Smooth muscle cell (in vitro differentiated cells): Measurements from ENCODE around the gene RPL26. TPM values are rescaled to one million over a fixed set of nuclear protein-coding genes. Genes with fewer than 3 reads are reported as not detected.

Experiments
- DNase-seq: peaks from one replicate; lab custom pipeline; 2025; ENCODE audit not compliant: unreplicated experiment; lab: John Stamatoyannopoulos, UW
- H2AFZ ChIP-seq: fragments of 200-600 bp; sonication (generic); 2 replicates; pipeline ENCODE4 v1.6.0; 2016; ENCODE audit warnings: antibody characterized with exemption, low read depth, mild to moderate bottlenecking
- H3F3A ChIP-seq: fragments of 200-600 bp; sonication (generic); 2 replicates; pipeline ENCODE4 v1.6.0; 2017; ENCODE audit warnings: antibody characterized with exemption, low read depth
- H3K27ac ChIP-seq: fragments of 200-600 bp; sonication (generic); 2 replicates; pipeline ENCODE4 v1.5.1; 2016; ENCODE audit warnings: low read depth, mild to moderate bottlenecking
- H3K27me3 ChIP-seq: fragments of 200-600 bp; sonication (generic); 2 replicates; pipeline ENCODE4 v1.6.1; 2016; ENCODE audit warnings: low read depth, mild to moderate bottlenecking
- H3K36me3 ChIP-seq: fragments of 200-600 bp; sonication (generic); 2 replicates; pipeline ENCODE4 v1.5.1; 2016; ENCODE audit warnings: low read depth
- H3K4me1 ChIP-seq: fragments of 200-600 bp; sonication (generic); 2 replicates; pipeline ENCODE4 v1.5.1; 2016; ENCODE audit warnings: low read depth
- H3K4me2 ChIP-seq: fragments of 200-600 bp; sonication (generic); 2 replicates; pipeline ENCODE4 v1.6.0; 2016; ENCODE audit warnings: mild to moderate bottlenecking
- H3K4me3 ChIP-seq: fragments of 200-600 bp; sonication (generic); 2 replicates; pipeline ENCODE4 v1.5.1; 2016; ENCODE audit warnings: mild to moderate bottlenecking
- H3K79me2 ChIP-seq: fragments of 200-600 bp; sonication (generic); 2 replicates; pipeline ENCODE4 v1.6.0; 2016; ENCODE audit warnings: low read depth, mild to moderate bottlenecking
- H3K9ac ChIP-seq: fragments of 200-600 bp; sonication (generic); 2 replicates; pipeline ENCODE4 v1.6.0; 2016; ENCODE audit warnings: low read depth
- H3K9me3 ChIP-seq: fragments of 200-600 bp; sonication (generic); replicated peaks from 2 replicates; pipeline ENCODE4 v1.5.1; 2016; ENCODE audit warnings: low read depth
- H4K20me1 ChIP-seq: fragments of 200-600 bp; sonication (generic); 2 replicates; pipeline ENCODE4 v1.6.0; 2016; ENCODE audit warnings: low read depth
- CTCF ChIP-seq: fragments of 200-600 bp; sonication (generic); IDR thresholded peaks from 2 replicates; pipeline ENCODE4 v1.5.1; 2017; ENCODE audit warnings: borderline replicate concordance, mild to moderate bottlenecking, antibody characterized with exemption; ENCODE audit not compliant: insufficient read depth, poor library complexity, severe bottlenecking
- WGBS: methylation state at CpG from one replicate; pipeline ENCODE4 v1.1.7; 2016; ENCODE audit warnings: low lambda C conversion rate; 5-methylcytosine and 5-hydroxymethylcytosine counted together
- polyA plus RNA-seq: library from polyadenylated mRNA; unstranded; fragments of >200 nt; fragmentation: Nextera tagmentation; extraction: Ambion mirVana; gene quantifications from 2 replicates; pipeline ENCODE4 v1.2.1, GENCODE V29; 2016
- total RNA-seq: library from RNA; depleted of rRNA; stranded (reverse); fragments of >200 nt; gene quantifications from 2 replicates; pipeline ENCODE4 v1.2.3, GENCODE V29; 2014

Gene RPL26
- total and polyA plus RNA-seq, 2 experiments from 2014 or later, result 367 to 3,533 TPM

DNA sequence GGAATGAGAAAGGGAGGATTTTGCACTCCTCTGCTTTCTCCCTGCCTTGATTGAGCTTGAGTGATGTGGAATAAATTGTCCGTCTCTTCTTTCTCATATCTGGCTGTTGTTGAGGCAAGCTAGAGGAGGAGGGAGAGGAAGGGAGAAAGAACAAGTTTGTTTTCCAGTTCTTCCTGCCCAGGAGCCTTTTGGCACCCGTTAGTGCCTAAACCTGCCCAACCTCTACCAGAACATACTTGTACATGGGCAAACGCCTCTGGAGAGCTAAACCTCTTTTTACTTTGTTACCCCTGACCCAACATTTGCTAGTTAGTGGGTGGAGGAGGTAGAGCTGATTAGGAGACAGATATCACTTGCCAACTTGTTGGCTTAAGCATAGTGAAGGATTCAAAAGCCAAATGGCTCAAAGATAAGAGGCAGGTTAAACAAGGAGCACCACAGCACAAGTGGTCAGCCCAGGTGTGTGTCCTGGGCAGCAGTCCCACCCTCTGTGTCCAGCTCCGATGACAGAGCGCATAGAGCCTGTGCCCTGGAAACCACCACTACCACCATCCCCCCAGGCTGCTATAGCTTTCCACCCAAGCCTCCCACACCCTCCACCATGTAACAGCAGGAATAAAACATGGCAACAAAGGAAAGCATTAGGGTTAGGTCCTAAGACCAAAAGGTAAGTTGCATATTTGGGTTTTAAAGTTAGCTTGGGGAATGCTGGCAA is 36.9 kb downstream of the RPL26 start:
- Histone ChIP-seq H3K27ac (no peak overlapping the region), H3K4me2 (no peak overlapping the region), H4K20me1 (no peaks in the 10 kb centered on the region), H3K9me3 (no peaks in the 10 kb centered on the region), H2AFZ (no peak overlapping the region), H3K9ac (no peak overlapping the region), H3K4me1 (no peaks in the 10 kb centered on the region), H3F3A (no peaks in the 10 kb centered on the region), H3K27me3 (peaks cover 17% of the 10 kb centered on the region), H3K36me3 (no peaks in the 10 kb centered on the region), H3K4me3 (no peak overlapping the region), H3K79me2 (no peaks in the 10 kb centered on the region)
- TF ChIP-seq CTCF, result no peak
- WGBS, result 88% methylated on average over 5 of the region's 5 CpGs
- no peak for DNase-seq

DNA sequence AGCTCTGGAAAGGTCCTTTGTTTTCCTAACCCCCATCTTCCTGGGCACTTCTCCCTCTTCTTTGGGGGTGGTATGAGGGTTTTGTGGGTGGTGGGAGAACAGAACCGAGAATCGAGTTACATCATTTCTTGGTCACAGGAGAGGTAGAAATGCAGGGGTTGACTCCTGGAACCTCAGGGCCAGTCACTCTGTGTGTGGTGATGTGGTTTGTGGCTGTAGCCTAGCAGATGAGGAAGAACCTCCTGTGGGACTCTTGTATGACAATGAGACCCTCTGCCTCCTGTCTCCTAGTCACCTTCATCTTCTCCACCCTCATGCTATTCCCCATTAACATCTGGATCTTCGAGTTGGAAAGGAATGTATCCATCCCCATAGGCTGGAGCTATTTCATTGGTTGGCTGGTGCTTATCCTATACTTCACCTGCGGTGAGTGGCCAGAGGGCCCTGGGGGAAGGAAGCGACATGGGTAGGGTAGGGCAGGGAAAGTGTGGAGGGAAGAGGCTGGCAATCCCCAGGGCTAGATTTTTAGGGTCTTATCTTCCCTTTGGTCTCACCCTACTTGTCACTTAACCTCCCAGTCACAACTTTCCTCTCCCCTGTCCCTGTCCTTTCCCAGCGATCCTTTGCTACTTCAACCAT is 37.8 kb downstream of the RPL26 start:
- Histone ChIP-seq H3F3A (no peaks in the 10 kb centered on the region), H3K27ac (no peak overlapping the region), H3K79me2 (no peaks in the 10 kb centered on the region), H3K9me3 (no peaks in the 10 kb centered on the region), H3K4me3 (no peak overlapping the region), H2AFZ (no peak overlapping the region), H3K9ac (no peak overlapping the region), H3K4me2 (no peak overlapping the region), H3K36me3 (no peaks in the 10 kb centered on the region), H4K20me1 (no peaks in the 10 kb centered on the region), H3K27me3 (peaks cover 17% of the 10 kb centered on the region), H3K4me1 (no peaks in the 10 kb centered on the region)
- 82% methylated on average over 6 of the region's 6 CpGs for WGBS
- no peak for TF ChIP-seq CTCF
- no peak for DNase-seq

- no peak overlapping the region for H3K9ac ChIP-seq
- peaks cover 14% of the 10 kb centered on the region for H3K27me3 ChIP-seq
- H3K4me2 ChIP-seq, result no peak overlapping the region
- 58% methylated on average over 4 of the region's 4 CpGs for WGBS
- no peak overlapping the region for H2AFZ ChIP-seq
- no peaks in the 10 kb centered on the region for H4K20me1 ChIP-seq
- H3K36me3 ChIP-seq, result no peaks in the 10 kb centered on the region
- H3K79me2 ChIP-seq, result no peaks in the 10 kb centered on the region
- TF ChIP-seq CTCF, result no peak
- no peak for DNase-seq
- H3K27ac ChIP-seq, result no peak overlapping the region
- no peak overlapping the region for H3K4me3 ChIP-seq
- H3K4me1 ChIP-seq, result peaks cover 11% of the 10 kb centered on the region
- H3F3A ChIP-seq, result no peaks in the 10 kb centered on the region
- no peaks in the 10 kb centered on the region for H3K9me3 ChIP-seq
These were observed 41.5 kb downstream of the RPL26 start for GRCh38 chr17:8341456-8341855.

- H3K4me2 ChIP-seq, result no peak within 1 kb of the TSS
- no peaks in the 10 kb centered on the region for H4K20me1 ChIP-seq
- H3K27ac ChIP-seq, result no peak within 1 kb of the TSS
- H3K9me3 ChIP-seq, result no peaks in the 10 kb centered on the region
- H3K79me2 ChIP-seq, result no peaks in the 10 kb centered on the region
- H3K4me1 ChIP-seq, result peaks cover 11% of the 10 kb centered on the region
- no peak within 1 kb of the TSS for H3K9ac ChIP-seq
- H3F3A ChIP-seq, result no peaks in the 10 kb centered on the region
- no peak for DNase-seq
- no peaks in the 10 kb centered on the region for H3K36me3 ChIP-seq
- no peak within 1 kb of the TSS for H3K4me3 ChIP-seq
- TF ChIP-seq CTCF, result no peak
- H3K27me3 ChIP-seq, result no peaks in the 10 kb centered on the region
- 92% methylated on average over 2 of the region's 2 CpGs for WGBS
- no peak within 1 kb of the TSS for H2AFZ ChIP-seq
These were observed 43.5 kb downstream of the RPL26 start, which contains the start of gene ODF4 for GRCh38 chr17:8339540-8339939. TSS of gene ODF4 (plus strand) at chr17:8339840. CDS start at chr17:8340052, 212 bp downstream.
